H9 (cell line): Measurements from ENCODE around the gene LIN7A. TPM values are rescaled to one million over a fixed set of nuclear protein-coding genes. Genes with fewer than 3 reads are reported as not detected.

Source experiments
- DNase-seq: peaks from one replicate; pipeline ENCODE4 v3.0.0-alpha.2; 2017
- H2AFZ ChIP-seq: one replicate; pipeline ENCODE4 v1.6.1; 2013; ENCODE audit warnings: mild to moderate bottlenecking, low read length, control low read depth, moderate library complexity
- H2AK5ac ChIP-seq: 2 replicates; pipeline ENCODE4 v1.6.1; 2013; ENCODE audit warnings: low read length, control low read depth, mixed read lengths; ENCODE audit not compliant: insufficient read length
- H2BK120ac ChIP-seq: one replicate; pipeline ENCODE4 v1.6.1; 2013; ENCODE audit warnings: low read depth, mild to moderate bottlenecking, low read length, control low read depth, inconsistent platforms; ENCODE audit not compliant: poor library complexity, severe bottlenecking
- H2BK12ac ChIP-seq: 2 replicates; pipeline ENCODE4 v1.6.1; 2013; ENCODE audit warnings: low read length, control low read depth, mixed read lengths, low read depth; ENCODE audit not compliant: insufficient read length
- H2BK15ac ChIP-seq: 2 replicates; pipeline ENCODE4 v1.6.1; 2013; ENCODE audit warnings: low read depth, low read length, control low read depth
- H2BK20ac ChIP-seq: one replicate; pipeline ENCODE4 v1.6.1; 2013; ENCODE audit warnings: low read depth, mild to moderate bottlenecking, low read length, control low read depth, inconsistent platforms; ENCODE audit not compliant: poor library complexity, severe bottlenecking
- H2BK5ac ChIP-seq: 2 replicates; pipeline ENCODE4 v1.6.1; 2013; ENCODE audit warnings: low read length, control low read depth, mixed read lengths; ENCODE audit not compliant: insufficient read length
- H3K14ac ChIP-seq: 2 replicates; pipeline ENCODE4 v1.6.1; 2013; ENCODE audit warnings: low read length, control low read depth; ENCODE audit not compliant: insufficient read depth
- H3K18ac ChIP-seq: 2 replicates; pipeline ENCODE4 v1.6.1; 2013; ENCODE audit warnings: low read depth, mild to moderate bottlenecking, mixed read lengths, low read length, control low read depth; ENCODE audit not compliant: insufficient read length
- H3K23ac ChIP-seq: 2 replicates; pipeline ENCODE4 v1.6.1; 2013; ENCODE audit warnings: low read length, control low read depth, mixed read lengths, low read depth; ENCODE audit not compliant: insufficient read length
- H3K23me2 ChIP-seq: 2 replicates; pipeline ENCODE4 v1.6.1; 2013; ENCODE audit warnings: low read depth, mild to moderate bottlenecking, mixed read lengths, low read length, control low read depth; ENCODE audit not compliant: insufficient read length, poor library complexity, severe bottlenecking
- H3K27ac ChIP-seq: 2 replicates; pipeline ENCODE4 v1.5.1; 2013; ENCODE audit warnings: low read length, control low read depth, mixed read lengths, low read depth; ENCODE audit not compliant: insufficient read length
- H3K27me3 ChIP-seq: 2 replicates; pipeline ENCODE4 v1.6.1; 2013; ENCODE audit warnings: low read length, control low read depth, inconsistent platforms; ENCODE audit not compliant: insufficient read depth
- H3K4ac ChIP-seq: 2 replicates; pipeline ENCODE4 v1.6.1; 2013; ENCODE audit warnings: low read depth, mild to moderate bottlenecking, control low read depth, inconsistent platforms, low read length, moderate library complexity
- H3K4me1 ChIP-seq: 2 replicates; pipeline ENCODE4 v1.6.1; 2013; ENCODE audit warnings: low read length, control low read depth, inconsistent platforms; ENCODE audit not compliant: insufficient read depth
- H3K4me2 ChIP-seq: 2 replicates; pipeline ENCODE4 v1.6.1; 2013; ENCODE audit warnings: low read length, control low read depth, mixed read lengths; ENCODE audit not compliant: insufficient read length, insufficient read depth
- H3K56ac ChIP-seq: 2 replicates; pipeline ENCODE4 v1.6.1; 2013; ENCODE audit warnings: low read depth, mild to moderate bottlenecking, mixed read lengths, low read length, control low read depth; ENCODE audit not compliant: insufficient read length
- H3K79me1 ChIP-seq: 2 replicates; pipeline ENCODE4 v1.6.1; 2013; ENCODE audit warnings: low read depth, mild to moderate bottlenecking, moderate library complexity, low read length, control low read depth, inconsistent platforms; ENCODE audit not compliant: insufficient read depth, poor library complexity, severe bottlenecking
- H3K79me2 ChIP-seq: 2 replicates; pipeline ENCODE4 v1.6.1; 2013; ENCODE audit warnings: low read length, control low read depth, inconsistent platforms; ENCODE audit not compliant: insufficient read depth
- H3K9ac ChIP-seq: 2 replicates; pipeline ENCODE4 v1.6.1; 2013; ENCODE audit warnings: low read length, control low read depth, mixed read lengths; ENCODE audit not compliant: insufficient read length; ENCODE audit errors: extremely low read depth
- H3K9me3 ChIP-seq: one replicate; pipeline ENCODE4 v1.6.1; 2013; ENCODE audit warnings: low read depth, low read length, inconsistent platforms; ENCODE audit not compliant: control insufficient read depth
- H3T11ph ChIP-seq: one replicate; pipeline ENCODE4 v1.6.1; 2013; ENCODE audit warnings: mild to moderate bottlenecking, low read length, control low read depth, inconsistent platforms
- H4K20me1 ChIP-seq: one replicate; pipeline ENCODE4 v1.6.1; 2013; ENCODE audit not compliant: control insufficient read depth, insufficient read length, insufficient read depth
- H4K5ac ChIP-seq: 2 replicates; pipeline ENCODE4 v1.6.1; 2013; ENCODE audit warnings: low read depth, mild to moderate bottlenecking, mixed read lengths, low read length, control low read depth; ENCODE audit not compliant: insufficient read length
- H4K8ac ChIP-seq: replicated peaks from 2 replicates; pipeline ENCODE4 v1.6.1; 2013; ENCODE audit warnings: low read length, control low read depth, mixed read lengths, low read depth; ENCODE audit not compliant: insufficient read length
- H4K91ac ChIP-seq: 2 replicates; pipeline ENCODE4 v1.6.1; 2013; ENCODE audit warnings: low read depth, mild to moderate bottlenecking, moderate library complexity, mixed read lengths, low read length, control low read depth; ENCODE audit not compliant: insufficient read length
- H3K27ac Mint-ChIP-seq, 3 experiments: 2 replicates in 2 of 3; 3 replicates in 1 of 3; pipeline ENCODE4 v1.8.0; 2020 to 2021; ENCODE audit warnings: mixed read lengths in 3 of 3, mild to moderate bottlenecking in 1 of 3, moderate library complexity in 1 of 3
- H3K27me3 Mint-ChIP-seq: 2 replicates; pipeline ENCODE4 v1.8.0; 2021; ENCODE audit warnings: low read depth, mild to moderate bottlenecking, moderate library complexity, mixed read lengths
- H3K36me3 Mint-ChIP-seq, 3 experiments: 2 replicates in 2 of 3; 3 replicates in 1 of 3; pipeline ENCODE4 v1.8.0; 2020 to 2021; ENCODE audit warnings: low read depth in 3 of 3, mixed read lengths in 3 of 3; ENCODE audit not compliant: insufficient read depth in 1 of 3
- H3K4me1 Mint-ChIP-seq, 2 experiments: 2 replicates each; pipeline ENCODE4 v1.8.0; 2020; ENCODE audit warnings: mixed read lengths in 2 of 2
- H3K4me3 Mint-ChIP-seq, 2 experiments: 2 replicates in 1 of 2; 3 replicates in 1 of 2; pipeline ENCODE4 v1.8.0; 2020 to 2021; ENCODE audit warnings: mild to moderate bottlenecking in 2 of 2, mixed read lengths in 2 of 2, moderate library complexity in 1 of 2
- H3K9me3 Mint-ChIP-seq, 2 experiments: 2 replicates in 1 of 2; 3 replicates in 1 of 2; pipeline ENCODE4 v1.8.0; 2020; ENCODE audit warnings: mild to moderate bottlenecking in 2 of 2, mixed read lengths in 2 of 2, moderate library complexity in 1 of 2
- CTCF ChIP-seq: fragments of 200-600 bp; sonication (generic); conservative IDR thresholded peaks from 3 replicates; pipeline ENCODE4 v1.8.0; 2021; ENCODE audit warnings: antibody characterized with exemption, mild to moderate bottlenecking
- WGBS: extraction: QIAGEN DNeasy Blood & Tissue Kit; methylation state at CpG from one replicate; pipeline ENCODE4 v1.1.7; 2013; ENCODE audit warnings: missing lambda C conversion rate, low lambda C conversion rate, mixed read lengths; ENCODE audit not compliant: insufficient read length; ENCODE audit errors: extremely low coverage; 5-methylcytosine and 5-hydroxymethylcytosine counted together
- total RNA-seq: library from RNA; stranded (reverse); gene quantifications from 2 replicates; pipeline ENCODE4 v1.2.1, GENCODE V29; 2021

LIN7A gene
- total RNA-seq, 1 experiment from 2014 or later: 18.3 TPM

- H2BK15ac ChIP-seq: no peak overlapping the region
- no peak overlapping the region for H3K4me3 Mint-ChIP-seq
- no peak overlapping the region for H3K14ac ChIP-seq
- H3K9ac ChIP-seq: no peak overlapping the region
- H3K9me3 ChIP-seq: no peaks in the 10 kb centered on the region
- no peaks in the 10 kb centered on the region for H4K20me1 ChIP-seq
- H2AK5ac ChIP-seq: no peak overlapping the region
- H3K18ac ChIP-seq: no peak overlapping the region
- no peak overlapping the region for H3K27ac Mint-ChIP-seq
- WGBS: no CpG with 5 or more reads among the region's 7 CpGs
- H4K8ac ChIP-seq: no peak overlapping the region
- no peak overlapping the region for H2AFZ ChIP-seq
- no peak overlapping the region for H2BK120ac ChIP-seq
- no peak overlapping the region for H2BK5ac ChIP-seq
- H3K4me1 ChIP-seq: no peaks in the 10 kb centered on the region; the same call in 1 of the 2 replicates
- peaks cover 0 to 4% (median 0%) of the 10 kb centered on the region in 3 experiments; a peak in 2 of 7 replicates for H3K36me3 Mint-ChIP-seq
- H3K4me1 Mint-ChIP-seq: peaks cover 38 to 43% of the 10 kb centered on the region in 2 experiments
- H3K27ac ChIP-seq: no peak overlapping the region
- H3K4me2 ChIP-seq: no peak overlapping the region
- H3K23ac ChIP-seq: no peak overlapping the region
- no peaks in the 10 kb centered on the region for H3K27me3 ChIP-seq
- no peaks in the 10 kb centered on the region for H3K79me1 ChIP-seq
- H3K79me2 ChIP-seq: no peaks in the 10 kb centered on the region
- H4K5ac ChIP-seq: no peak overlapping the region
- no peak overlapping the region for H3T11ph ChIP-seq
- H2BK12ac ChIP-seq: no peak overlapping the region
- H3K9me3 Mint-ChIP-seq: no peaks in the 10 kb centered on the region
- no peak overlapping the region for H4K91ac ChIP-seq
- H2BK20ac ChIP-seq: no peak overlapping the region
- no peak overlapping the region for H3K4ac ChIP-seq
- H3K27me3 Mint-ChIP-seq: no peaks in the 10 kb centered on the region; the same call in 1 of the 2 replicates
- no peak for TF ChIP-seq CTCF
- no peak overlapping the region for H3K56ac ChIP-seq
- H3K23me2 ChIP-seq: no peaks in the 10 kb centered on the region
- DNase-seq: no peak
Observed at GRCh38 chr12:80892597-80893445, 44.9 kb downstream of the LIN7A start.
